ENCODE results near the gene PALS1. TPM values are rescaled to one million over a fixed set of nuclear protein-coding genes. Genes with fewer than 3 reads are reported as not detected.

PALS1 gene
- total and polyA plus RNA-seq, 2 experiments from 2014 or later: 15.3 to 36.5 TPM

GRCh38 chr14:67221982-67222328 is 19.3 kb upstream of the PALS1 start:
- H3K9me3 ChIP-seq (ENCODE audit: low read depth): no peaks in the 10 kb centered on the region
- TF ChIP-seq EZH2phosphoT487 (IDR thresholded peaks at IDR 0.05; ENCODE audit: insufficient read depth, low read depth) (no peak), EZH2 (IDR thresholded peaks at IDR 0.05; ENCODE audit: insufficient read depth, poor library complexity, severe bottlenecking) (no peak)
- H3K27ac ChIP-seq: peak overlapping the region; percentile 1; the same call in 1 of the 2 replicates
- H2AFZ ChIP-seq: no peak overlapping the region
- no peaks in the 10 kb centered on the region for H4K20me1 ChIP-seq (ENCODE audit: insufficient read depth)
- no peak for DNase-seq
- no peaks in the 10 kb centered on the region for H3K79me2 ChIP-seq (ENCODE audit: insufficient read depth)
- H3K4me2 ChIP-seq (ENCODE audit: unreplicated experiment): peak overlapping the region; percentile 42
- no peak overlapping the region for H3K9ac ChIP-seq
- no peaks in the 10 kb centered on the region for H3K27me3 ChIP-seq (replicated peaks; ENCODE audit: insufficient read depth)
- H3K4me1 ChIP-seq (ENCODE audit: insufficient read depth): peaks cover 29% of the 10 kb centered on the region
- H3F3A ChIP-seq (ENCODE audit: insufficient read depth): peaks cover 16% of the 10 kb centered on the region
- H3K36me3 ChIP-seq (ENCODE audit: low read depth): no peaks in the 10 kb centered on the region
- no peaks in the 10 kb centered on the region for H3K9me2 ChIP-seq (ENCODE audit: insufficient read depth)
- no peak overlapping the region for H3K4me3 ChIP-seq
- in situ Hi-C loops (cut with MboI): no loop called here
- WGBS, 2 experiments (ENCODE audit: low coverage in 1 of 2, low lambda C conversion rate in 2 of 2, missing lambda C conversion rate in 2 of 2): 72 to 73% methylated on average over 4 of the region's 4 CpGs

GRCh38 chr14:67225523-67225922 is 15.7 kb upstream of the PALS1 start:
- Histone ChIP-seq H3K36me3 (ENCODE audit: low read depth) (no peaks in the 10 kb centered on the region), H3K27me3 (replicated peaks; ENCODE audit: insufficient read depth) (no peaks in the 10 kb centered on the region), H3K9me3 (ENCODE audit: low read depth) (no peaks in the 10 kb centered on the region), H3K4me3 (no peak overlapping the region), H2AFZ (no peak overlapping the region), H3K4me2 (ENCODE audit: unreplicated experiment) (no peak overlapping the region), H3K4me1 (ENCODE audit: insufficient read depth) (peaks cover 39% of the 10 kb centered on the region), H3K9me2 (ENCODE audit: insufficient read depth) (no peaks in the 10 kb centered on the region), H4K20me1 (ENCODE audit: insufficient read depth) (no peaks in the 10 kb centered on the region), H3K79me2 (ENCODE audit: insufficient read depth) (no peaks in the 10 kb centered on the region), H3F3A (ENCODE audit: insufficient read depth) (peaks cover 16% of the 10 kb centered on the region), H3K9ac (no peak overlapping the region), H3K27ac (no peak overlapping the region)
- in situ Hi-C loops (cut with MboI): no loop called here
- DNase-seq: no peak
- 77 to 80% methylated on average over 4 of the region's 4 CpGs for WGBS, 2 experiments (ENCODE audit: low coverage in 1 of 2, low lambda C conversion rate in 2 of 2, missing lambda C conversion rate in 2 of 2)
- no peak for TF ChIP-seq EZH2 (IDR thresholded peaks at IDR 0.05; ENCODE audit: insufficient read depth, poor library complexity, severe bottlenecking)
- TF ChIP-seq EZH2phosphoT487 (IDR thresholded peaks at IDR 0.05; ENCODE audit: insufficient read depth, low read depth): no peak

- Histone ChIP-seq H3K9ac (peak overlapping the region; percentile 77), H2AFZ (peak overlapping the region; percentile 88), H4K20me1 (ENCODE audit: insufficient read depth) (no peaks in the 10 kb centered on the region), H3K4me1 (ENCODE audit: insufficient read depth) (peaks cover 18% of the 10 kb centered on the region; the same call in 1 of the 2 replicates), H3K27ac (peak overlapping the region; percentile 76), H3K4me2 (ENCODE audit: unreplicated experiment) (peak overlapping the region; percentile 75), H3F3A (ENCODE audit: insufficient read depth) (no peaks in the 10 kb centered on the region), H3K9me2 (ENCODE audit: insufficient read depth) (no peaks in the 10 kb centered on the region), H3K27me3 (replicated peaks; ENCODE audit: insufficient read depth) (no peaks in the 10 kb centered on the region), H3K79me2 (ENCODE audit: insufficient read depth) (no peaks in the 10 kb centered on the region), H3K9me3 (ENCODE audit: low read depth) (no peaks in the 10 kb centered on the region), H3K4me3 (peak overlapping the region; percentile 65), H3K36me3 (ENCODE audit: low read depth) (no peaks in the 10 kb centered on the region)
- DNase-seq: peak; percentile 73
- TF ChIP-seq EZH2 (IDR thresholded peaks at IDR 0.05; ENCODE audit: insufficient read depth, poor library complexity, severe bottlenecking) (no peak), EZH2phosphoT487 (IDR thresholded peaks at IDR 0.05; ENCODE audit: insufficient read depth, low read depth) (no peak)
- WGBS, 2 experiments (ENCODE audit: low coverage in 1 of 2, low lambda C conversion rate in 2 of 2, missing lambda C conversion rate in 2 of 2): 7 to 9% methylated on average over 3 of the region's 3 CpGs
- in situ Hi-C loops (cut with MboI): no loop called here
These were observed 12.8 kb upstream of the PALS1 start for GRCh38 chr14:67228325-67228984.

- no peak for DNase-seq
These were observed 9.2 kb upstream of the PALS1 start for GRCh38 chr14:67232066-67232465.

More at GRCh38 chr14:67232066-67232465, 9.2 kb upstream of the PALS1 start:
- H3K9ac ChIP-seq: no peak overlapping the region
- H3K27ac ChIP-seq: no peak overlapping the region
- no peak for TF ChIP-seq EZH2phosphoT487 (IDR thresholded peaks at IDR 0.05; ENCODE audit: insufficient read depth, low read depth)
- no peak for TF ChIP-seq EZH2 (IDR thresholded peaks at IDR 0.05; ENCODE audit: insufficient read depth, poor library complexity, severe bottlenecking)
- H2AFZ ChIP-seq: no peak overlapping the region
- WGBS, 2 experiments (ENCODE audit: low coverage in 1 of 2, low lambda C conversion rate in 2 of 2, missing lambda C conversion rate in 2 of 2): 91 to 96% methylated on average over 2 of the region's 2 CpGs
- no peaks in the 10 kb centered on the region for H3K9me3 ChIP-seq (ENCODE audit: low read depth)
- in situ Hi-C loops (cut with MboI): no loop called here
- H4K20me1 ChIP-seq (ENCODE audit: insufficient read depth): no peaks in the 10 kb centered on the region
- H3K4me3 ChIP-seq: no peak overlapping the region
- no peaks in the 10 kb centered on the region for H3K79me2 ChIP-seq (ENCODE audit: insufficient read depth)
- H3F3A ChIP-seq (ENCODE audit: insufficient read depth): no peaks in the 10 kb centered on the region
- no peaks in the 10 kb centered on the region for H3K27me3 ChIP-seq (replicated peaks; ENCODE audit: insufficient read depth)
- no peaks in the 10 kb centered on the region for H3K9me2 ChIP-seq (ENCODE audit: insufficient read depth)
- H3K4me2 ChIP-seq (ENCODE audit: unreplicated experiment): no peak overlapping the region
- peaks cover 11% of the 10 kb centered on the region; the same call in 1 of the 2 replicates for H3K4me1 ChIP-seq (ENCODE audit: insufficient read depth)
- no peaks in the 10 kb centered on the region for H3K36me3 ChIP-seq (ENCODE audit: low read depth)
